Breast epithelium (tissue), 3 donors: ENCODE results near the gene MAT2A.

Source experiments
- POLR2A ChIP-seq: fragments of 450-650 bp; IDR thresholded peaks from one replicate; pipeline ENCODE4 v1.6.1; 2016; ENCODE audit warnings: antibody characterized with exemption, mild to moderate bottlenecking, moderate library complexity
- TF ChIP-seq, protein P1 (sequence below), 3 donors: fragments of 450-650 bp; IDR thresholded peaks; one replicate each; pipeline ENCODE4 v1.5.1; 2016 to 2017; ENCODE audit warnings: antibody characterized with exemption in 3 of 3, mild to moderate bottlenecking in 3 of 3, moderate library complexity in 3 of 3

GRCh38 chr2:85575739-85576138 is 36.8 kb downstream of the MAT2A start:
- no peak for TF ChIP-seq POLR2A
- TF ChIP-seq, protein P1, sequence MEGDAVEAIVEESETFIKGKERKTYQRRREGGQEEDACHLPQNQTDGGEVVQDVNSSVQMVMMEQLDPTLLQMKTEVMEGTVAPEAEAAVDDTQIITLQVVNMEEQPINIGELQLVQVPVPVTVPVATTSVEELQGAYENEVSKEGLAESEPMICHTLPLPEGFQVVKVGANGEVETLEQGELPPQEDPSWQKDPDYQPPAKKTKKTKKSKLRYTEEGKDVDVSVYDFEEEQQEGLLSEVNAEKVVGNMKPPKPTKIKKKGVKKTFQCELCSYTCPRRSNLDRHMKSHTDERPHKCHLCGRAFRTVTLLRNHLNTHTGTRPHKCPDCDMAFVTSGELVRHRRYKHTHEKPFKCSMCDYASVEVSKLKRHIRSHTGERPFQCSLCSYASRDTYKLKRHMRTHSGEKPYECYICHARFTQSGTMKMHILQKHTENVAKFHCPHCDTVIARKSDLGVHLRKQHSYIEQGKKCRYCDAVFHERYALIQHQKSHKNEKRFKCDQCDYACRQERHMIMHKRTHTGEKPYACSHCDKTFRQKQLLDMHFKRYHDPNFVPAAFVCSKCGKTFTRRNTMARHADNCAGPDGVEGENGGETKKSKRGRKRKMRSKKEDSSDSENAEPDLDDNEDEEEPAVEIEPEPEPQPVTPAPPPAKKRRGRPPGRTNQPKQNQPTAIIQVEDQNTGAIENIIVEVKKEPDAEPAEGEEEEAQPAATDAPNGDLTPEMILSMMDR (IDR thresholded peaks at IDR 0.05), result no peak
